NCI-H2029 treated with DMSO at 0.1 percent for 48 hours (cell line): ENCODE measurements around the gene PSMD6.

ENCODE experiments used
- DNase-seq: peaks from one replicate; lab custom pipeline; 2025; lab: John Stamatoyannopoulos, UW

The PSMD6 gene

GRCh38 chr3:64023187-64023860, at the start of gene PSMD6:
Gene PSMD6 (minus strand): TSS chr3:64023494. CDS start chr3:64023419, 75 bp downstream.
- no peak for DNase-seq

- DNase-seq = no peak
Measured at GRCh38 chr3:64072126-64072525, 48.8 kb upstream of the PSMD6 start.

- DNase-seq = no peak
Measured at GRCh38 chr3:64070704-64071103, 47.4 kb upstream of the PSMD6 start.

GRCh38 chr3:64067506-64068346, 44.4 kb upstream of the PSMD6 start:
- DNase-seq = no peak

- no peak for DNase-seq
Measured at GRCh38 chr3:64064804-64065203, 41.5 kb upstream of the PSMD6 start.

- no peak for DNase-seq
Measured at GRCh38 chr3:64063983-64064438, 40.7 kb upstream of the PSMD6 start.

GRCh38 chr3:64063207-64063982, 40.1 kb upstream of the PSMD6 start:
- no peak for DNase-seq

- DNase-seq = no peak
Measured at GRCh38 chr3:64061628-64062027, 38.3 kb upstream of the PSMD6 start.

- DNase-seq = no peak
Measured at GRCh38 chr3:64059484-64060175, 36.3 kb upstream of the PSMD6 start.

- DNase-seq = no peak
Measured at GRCh38 chr3:64058566-64058965, 35.3 kb upstream of the PSMD6 start.

- no peak for DNase-seq
Measured at GRCh38 chr3:64057231-64057630, 33.9 kb upstream of the PSMD6 start.

GRCh38 chr3:64056606-64057180, 33.4 kb upstream of the PSMD6 start:
- DNase-seq = no peak

GRCh38 chr3:64055076-64055475, 31.8 kb upstream of the PSMD6 start:
- DNase-seq = no peak

GRCh38 chr3:64054488-64054887, 31.2 kb upstream of the PSMD6 start:
- no peak for DNase-seq

GRCh38 chr3:64053581-64053980, 30.3 kb upstream of the PSMD6 start:
- DNase-seq = no peak

- no peak for DNase-seq
Measured at GRCh38 chr3:64053117-64053516, 29.8 kb upstream of the PSMD6 start.

- DNase-seq = no peak
Measured at GRCh38 chr3:64049832-64050231, 26.5 kb upstream of the PSMD6 start.

GRCh38 chr3:64049136-64049535, 25.8 kb upstream of the PSMD6 start:
- DNase-seq = no peak

GRCh38 chr3:64048631-64049061, 25.4 kb upstream of the PSMD6 start:
- DNase-seq = no peak

GRCh38 chr3:64047787-64048186, 24.5 kb upstream of the PSMD6 start:
- DNase-seq = no peak

GRCh38 chr3:64046996-64047594, 23.8 kb upstream of the PSMD6 start:
- no peak for DNase-seq
